Measurements from ENCODE around the gene TMBIM4.

GRCh38 chr12:66118240-66118891, 51.4 kb downstream of the TMBIM4 start:
- TF ChIP-seq CTCF (IDR thresholded peaks at IDR 0.05), result no peak
- no peak for TF ChIP-seq POLR2A (IDR thresholded peaks at IDR 0.05)

All from testis (tissue), 2 donors.